Ecto neural progenitor cell (in vitro differentiated cells): ENCODE results near the gene GOLT1A.

ENCODE experiments used
- DNase-seq: peaks from one replicate; pipeline ENCODE4 v3.0.0-alpha.2; 2018; ENCODE audit warnings: low spot score

GOLT1A gene

GRCh38 chr1:204154568-204155255 lies 59.1 kb downstream of the GOLT1A start:
- no peak for DNase-seq

DNA sequence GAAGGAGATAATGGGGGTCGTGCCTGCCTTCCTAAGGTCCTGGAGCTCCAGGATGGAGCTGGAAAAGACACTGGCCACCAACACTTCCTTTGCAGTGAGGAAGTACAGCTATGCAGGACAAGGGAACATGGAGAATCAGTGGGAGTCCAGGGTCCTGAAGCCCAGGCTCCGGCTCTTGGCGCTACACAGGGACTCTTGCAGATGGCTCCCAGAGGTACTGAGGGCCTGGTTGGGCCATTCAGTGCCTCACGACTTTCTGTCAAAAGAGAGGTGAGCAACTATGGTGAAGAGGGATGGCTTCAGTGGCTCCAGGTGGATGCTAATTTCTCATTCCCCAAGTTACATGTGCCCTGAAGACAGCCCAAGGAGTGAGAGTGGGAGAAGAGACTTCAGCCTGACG lies 60.1 kb downstream of the GOLT1A start:
- DNase-seq = no peak

DNA sequence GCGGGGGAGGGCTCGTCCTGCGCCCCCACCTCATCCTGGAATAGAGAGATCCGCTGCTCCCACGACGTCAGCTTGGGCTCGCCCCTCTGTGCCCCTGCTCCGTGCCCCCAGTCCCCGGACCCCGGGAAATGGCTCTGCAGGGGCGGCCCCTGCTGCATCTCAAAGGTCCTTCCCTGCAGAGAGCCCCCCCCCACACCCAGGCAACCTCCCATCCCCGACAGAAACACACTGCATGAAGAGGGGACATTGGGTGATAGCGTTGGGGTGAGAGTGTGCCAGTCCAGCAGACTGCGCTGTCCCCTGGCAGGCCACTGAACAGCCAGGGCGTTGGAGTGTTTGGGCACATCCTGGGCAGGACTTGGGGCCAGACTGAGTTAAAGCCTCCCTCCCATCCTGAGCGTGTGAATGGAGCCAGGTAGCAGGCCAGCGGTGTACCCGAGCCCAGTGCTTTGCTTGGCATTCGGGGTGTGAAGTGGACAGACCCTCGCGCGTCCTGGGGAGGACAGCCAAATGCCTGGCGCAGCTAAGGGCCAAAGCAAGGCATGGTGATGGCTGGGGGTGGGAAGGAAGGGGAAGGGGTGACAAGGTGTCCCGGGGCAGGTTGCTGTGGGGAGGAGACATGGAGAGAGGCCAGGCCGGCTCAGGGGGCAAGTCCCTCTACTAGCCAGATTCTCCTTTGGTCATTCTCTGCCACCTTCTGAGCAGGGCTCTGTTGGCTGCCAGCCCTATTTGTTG lies 61.3 kb downstream of the GOLT1A start:
- DNase-seq = no peak

- DNase-seq = peak; percentile 81
These were observed 62.1 kb downstream of the GOLT1A start, which contains the start of gene ETNK2 for GRCh38 chr1:204151552-204152309. Gene ETNK2 (minus strand): TSS chr1:204152044. CDS start chr1:204151852, 192 bp downstream.

DNA sequence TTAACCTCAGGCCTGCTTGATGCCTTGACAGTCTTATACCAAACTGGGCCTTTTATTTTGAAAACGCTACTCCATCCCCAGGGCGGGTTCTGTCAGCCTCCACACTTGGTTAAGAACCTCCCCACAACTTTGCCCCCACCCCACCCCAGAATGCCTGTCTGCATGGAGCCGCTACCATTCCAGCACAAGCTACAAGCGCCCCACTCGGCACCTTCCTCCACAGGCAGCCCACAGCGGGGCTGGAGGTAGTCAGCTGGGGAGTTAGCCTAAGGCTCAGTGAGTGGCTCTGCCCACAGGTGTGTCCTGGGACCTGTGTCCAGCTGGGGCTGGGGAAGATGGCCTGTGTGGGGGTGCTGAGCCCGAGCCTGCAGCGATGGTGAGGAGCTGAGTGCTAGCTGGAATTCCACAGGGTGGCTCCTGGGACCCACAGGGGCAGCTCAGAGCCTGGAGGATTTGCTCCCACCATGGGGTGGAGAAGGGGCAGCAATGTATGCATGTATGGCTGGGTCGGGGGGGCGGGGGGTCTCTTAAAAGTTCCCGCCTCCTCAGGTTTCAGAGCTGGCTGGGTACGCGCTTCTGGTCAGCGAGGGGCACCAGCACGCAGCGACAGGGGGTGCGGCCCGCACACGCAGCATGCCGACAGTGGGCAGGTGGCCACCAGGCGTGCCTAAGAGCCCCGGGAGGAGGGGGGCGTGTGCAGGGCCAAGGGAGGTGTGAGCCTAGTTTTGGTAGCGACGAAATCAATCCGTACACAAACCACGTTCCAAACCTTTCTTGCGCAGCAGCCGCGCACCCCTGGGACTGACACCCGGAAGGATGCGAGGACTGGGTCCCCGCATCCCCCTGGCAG lies 62.9 kb downstream of the GOLT1A start:
- DNase-seq = peak; percentile 61

GRCh38 chr1:204149635-204150565 lies 63.9 kb downstream of the GOLT1A start:
- no peak for DNase-seq

DNA sequence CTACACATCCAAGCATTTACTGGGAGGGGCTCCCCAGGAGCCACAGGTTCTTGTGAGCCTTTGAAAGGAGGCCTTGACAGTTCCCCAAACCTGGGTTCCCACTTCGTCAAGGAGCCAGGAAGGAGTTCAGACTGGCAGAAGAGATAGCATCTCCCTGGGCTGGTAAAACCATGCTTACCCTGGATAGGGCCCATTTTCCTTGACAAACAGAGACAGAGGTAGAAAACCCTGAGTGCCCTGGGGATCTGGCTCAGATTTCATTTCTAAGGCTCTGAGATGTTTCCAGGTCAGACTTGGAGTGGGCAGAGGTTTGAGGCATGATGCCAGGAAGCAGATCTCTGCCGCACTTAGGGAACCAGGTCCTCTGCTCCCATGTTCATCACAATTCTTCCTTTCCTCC lies 64.7 kb downstream of the GOLT1A start:
- DNase-seq = no peak
